WTC11 (cell line): ENCODE data around the gene XNDC1N.

Source experiments
- ELF4 ChIP-seq: sonication (generic); formaldehyde crosslinking; IDR thresholded peaks from 2 replicates; pipeline ENCODE4 v1.8.1; 2022; ENCODE audit warnings: low read depth, mild to moderate bottlenecking, moderate library complexity, missing genetic modification reagents
- PRRX2 ChIP-seq: fragments of 250-450 bp; sonication (Bioruptor Pico); IDR thresholded peaks from 2 replicates; pipeline ENCODE4 v1.8.0; 2021; ENCODE audit warnings: mild to moderate bottlenecking
- TEAD1 ChIP-seq: sonication (generic); formaldehyde crosslinking; IDR thresholded peaks from 2 replicates; pipeline ENCODE4 v1.8.0; 2022; ENCODE audit warnings: mild to moderate bottlenecking, missing genetic modification reagents
- TF ChIP-seq, protein P1 (sequence below): sonication (generic); formaldehyde crosslinking; IDR thresholded peaks from 2 replicates; pipeline ENCODE4 v1.8.0; 2022; ENCODE audit warnings: missing genetic modification reagents
- TF ChIP-seq, protein P2 (sequence below): fragments of 200-600 bp; IDR thresholded peaks from 2 replicates; pipeline ENCODE4 v1.8.0; 2022; ENCODE audit warnings: antibody characterized with exemption
- TF ChIP-seq, protein P3 (sequence below): fragments of 250-450 bp; sonication (Bioruptor Pico); IDR thresholded peaks from 2 replicates; pipeline ENCODE4 v1.9.0; 2021; ENCODE audit warnings: mild to moderate bottlenecking
- TF ChIP-seq, protein P4 (sequence below): sonication (generic); formaldehyde crosslinking; IDR thresholded peaks from 2 replicates; pipeline ENCODE4 v1.8.1; 2022; ENCODE audit warnings: low read depth, missing genetic modification reagents, borderline replicate concordance

DNA sequence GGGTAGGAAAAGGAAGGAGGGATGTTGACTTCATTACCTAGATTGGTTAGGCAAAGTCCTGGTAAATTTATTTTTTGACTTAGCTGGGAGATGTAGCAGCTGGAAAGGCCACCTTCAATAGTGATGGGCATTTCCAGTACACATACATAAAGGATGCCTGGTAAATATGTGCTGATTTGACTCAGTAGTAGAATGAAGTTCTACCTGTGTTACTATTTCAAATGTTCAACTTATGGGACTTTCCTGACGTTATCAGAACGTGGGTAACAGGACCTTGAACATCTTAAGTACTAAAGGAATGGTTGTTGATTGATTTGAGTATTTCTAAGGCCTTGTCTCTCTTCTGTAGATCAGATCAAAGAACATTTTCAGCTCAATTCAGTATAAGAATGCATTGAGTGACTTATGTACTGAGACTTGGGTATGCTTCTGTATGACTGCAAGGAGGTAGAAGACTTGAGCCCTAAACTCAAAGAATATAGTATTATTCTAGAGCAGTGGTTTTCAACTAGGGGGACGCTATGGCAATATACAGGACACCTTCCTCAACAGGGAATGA lies 27.6 kb upstream of the XNDC1N start:
- TF ChIP-seq, protein P1, sequence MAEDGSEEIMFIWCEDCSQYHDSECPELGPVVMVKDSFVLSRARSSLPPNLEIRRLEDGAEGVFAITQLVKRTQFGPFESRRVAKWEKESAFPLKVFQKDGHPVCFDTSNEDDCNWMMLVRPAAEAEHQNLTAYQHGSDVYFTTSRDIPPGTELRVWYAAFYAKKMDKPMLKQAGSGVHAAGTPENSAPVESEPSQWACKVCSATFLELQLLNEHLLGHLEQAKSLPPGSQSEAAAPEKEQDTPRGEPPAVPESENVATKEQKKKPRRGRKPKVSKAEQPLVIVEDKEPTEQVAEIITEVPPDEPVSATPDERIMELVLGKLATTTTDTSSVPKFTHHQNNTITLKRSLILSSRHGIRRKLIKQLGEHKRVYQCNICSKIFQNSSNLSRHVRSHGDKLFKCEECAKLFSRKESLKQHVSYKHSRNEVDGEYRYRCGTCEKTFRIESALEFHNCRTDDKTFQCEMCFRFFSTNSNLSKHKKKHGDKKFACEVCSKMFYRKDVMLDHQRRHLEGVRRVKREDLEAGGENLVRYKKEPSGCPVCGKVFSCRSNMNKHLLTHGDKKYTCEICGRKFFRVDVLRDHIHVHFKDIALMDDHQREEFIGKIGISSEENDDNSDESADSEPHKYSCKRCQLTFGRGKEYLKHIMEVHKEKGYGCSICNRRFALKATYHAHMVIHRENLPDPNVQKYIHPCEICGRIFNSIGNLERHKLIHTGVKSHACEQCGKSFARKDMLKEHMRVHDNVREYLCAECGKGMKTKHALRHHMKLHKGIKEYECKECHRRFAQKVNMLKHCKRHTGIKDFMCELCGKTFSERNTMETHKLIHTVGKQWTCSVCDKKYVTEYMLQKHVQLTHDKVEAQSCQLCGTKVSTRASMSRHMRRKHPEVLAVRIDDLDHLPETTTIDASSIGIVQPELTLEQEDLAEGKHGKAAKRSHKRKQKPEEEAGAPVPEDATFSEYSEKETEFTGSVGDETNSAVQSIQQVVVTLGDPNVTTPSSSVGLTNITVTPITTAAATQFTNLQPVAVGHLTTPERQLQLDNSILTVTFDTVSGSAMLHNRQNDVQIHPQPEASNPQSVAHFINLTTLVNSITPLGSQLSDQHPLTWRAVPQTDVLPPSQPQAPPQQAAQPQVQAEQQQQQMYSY (CRISPR knock-in tag), result no peak
- TF ChIP-seq, protein P2, sequence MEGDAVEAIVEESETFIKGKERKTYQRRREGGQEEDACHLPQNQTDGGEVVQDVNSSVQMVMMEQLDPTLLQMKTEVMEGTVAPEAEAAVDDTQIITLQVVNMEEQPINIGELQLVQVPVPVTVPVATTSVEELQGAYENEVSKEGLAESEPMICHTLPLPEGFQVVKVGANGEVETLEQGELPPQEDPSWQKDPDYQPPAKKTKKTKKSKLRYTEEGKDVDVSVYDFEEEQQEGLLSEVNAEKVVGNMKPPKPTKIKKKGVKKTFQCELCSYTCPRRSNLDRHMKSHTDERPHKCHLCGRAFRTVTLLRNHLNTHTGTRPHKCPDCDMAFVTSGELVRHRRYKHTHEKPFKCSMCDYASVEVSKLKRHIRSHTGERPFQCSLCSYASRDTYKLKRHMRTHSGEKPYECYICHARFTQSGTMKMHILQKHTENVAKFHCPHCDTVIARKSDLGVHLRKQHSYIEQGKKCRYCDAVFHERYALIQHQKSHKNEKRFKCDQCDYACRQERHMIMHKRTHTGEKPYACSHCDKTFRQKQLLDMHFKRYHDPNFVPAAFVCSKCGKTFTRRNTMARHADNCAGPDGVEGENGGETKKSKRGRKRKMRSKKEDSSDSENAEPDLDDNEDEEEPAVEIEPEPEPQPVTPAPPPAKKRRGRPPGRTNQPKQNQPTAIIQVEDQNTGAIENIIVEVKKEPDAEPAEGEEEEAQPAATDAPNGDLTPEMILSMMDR, result no peak
- TF ChIP-seq, protein P3, sequence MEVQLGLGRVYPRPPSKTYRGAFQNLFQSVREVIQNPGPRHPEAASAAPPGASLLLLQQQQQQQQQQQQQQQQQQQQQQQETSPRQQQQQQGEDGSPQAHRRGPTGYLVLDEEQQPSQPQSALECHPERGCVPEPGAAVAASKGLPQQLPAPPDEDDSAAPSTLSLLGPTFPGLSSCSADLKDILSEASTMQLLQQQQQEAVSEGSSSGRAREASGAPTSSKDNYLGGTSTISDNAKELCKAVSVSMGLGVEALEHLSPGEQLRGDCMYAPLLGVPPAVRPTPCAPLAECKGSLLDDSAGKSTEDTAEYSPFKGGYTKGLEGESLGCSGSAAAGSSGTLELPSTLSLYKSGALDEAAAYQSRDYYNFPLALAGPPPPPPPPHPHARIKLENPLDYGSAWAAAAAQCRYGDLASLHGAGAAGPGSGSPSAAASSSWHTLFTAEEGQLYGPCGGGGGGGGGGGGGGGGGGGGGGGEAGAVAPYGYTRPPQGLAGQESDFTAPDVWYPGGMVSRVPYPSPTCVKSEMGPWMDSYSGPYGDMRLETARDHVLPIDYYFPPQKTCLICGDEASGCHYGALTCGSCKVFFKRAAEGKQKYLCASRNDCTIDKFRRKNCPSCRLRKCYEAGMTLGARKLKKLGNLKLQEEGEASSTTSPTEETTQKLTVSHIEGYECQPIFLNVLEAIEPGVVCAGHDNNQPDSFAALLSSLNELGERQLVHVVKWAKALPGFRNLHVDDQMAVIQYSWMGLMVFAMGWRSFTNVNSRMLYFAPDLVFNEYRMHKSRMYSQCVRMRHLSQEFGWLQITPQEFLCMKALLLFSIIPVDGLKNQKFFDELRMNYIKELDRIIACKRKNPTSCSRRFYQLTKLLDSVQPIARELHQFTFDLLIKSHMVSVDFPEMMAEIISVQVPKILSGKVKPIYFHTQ (CRISPR knock-in tag), result no peak
- no peak for TF ChIP-seq PRRX2 (CRISPR knock-in tag)
- TF ChIP-seq TEAD1 (CRISPR knock-in tag), result no peak
- no peak for TF ChIP-seq ELF4
- TF ChIP-seq, protein P4, sequence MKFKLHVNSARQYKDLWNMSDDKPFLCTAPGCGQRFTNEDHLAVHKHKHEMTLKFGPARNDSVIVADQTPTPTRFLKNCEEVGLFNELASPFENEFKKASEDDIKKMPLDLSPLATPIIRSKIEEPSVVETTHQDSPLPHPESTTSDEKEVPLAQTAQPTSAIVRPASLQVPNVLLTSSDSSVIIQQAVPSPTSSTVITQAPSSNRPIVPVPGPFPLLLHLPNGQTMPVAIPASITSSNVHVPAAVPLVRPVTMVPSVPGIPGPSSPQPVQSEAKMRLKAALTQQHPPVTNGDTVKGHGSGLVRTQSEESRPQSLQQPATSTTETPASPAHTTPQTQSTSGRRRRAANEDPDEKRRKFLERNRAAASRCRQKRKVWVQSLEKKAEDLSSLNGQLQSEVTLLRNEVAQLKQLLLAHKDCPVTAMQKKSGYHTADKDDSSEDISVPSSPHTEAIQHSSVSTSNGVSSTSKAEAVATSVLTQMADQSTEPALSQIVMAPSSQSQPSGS, result no peak
